Measurements from ENCODE around the gene PARP11.

- no peak for TF ChIP-seq CTCF (IDR thresholded peaks at IDR 0.05; ENCODE audit: control extremely low read depth in 1 of 3, insufficient read depth in 1 of 3, low read depth in 1 of 3, low read length in 3 of 3)
- no peak for TF ChIP-seq GABPA (IDR thresholded peaks at IDR 0.05; ENCODE audit: borderline replicate concordance, insufficient read depth, low read length)
- TF ChIP-seq POLR2A (IDR thresholded peaks at IDR 0.05; ENCODE audit: control extremely low read depth in 1 of 2, low read depth in 2 of 2, low read length in 2 of 2) = no peak
- TF ChIP-seq JUN (IDR thresholded peaks at IDR 0.05; ENCODE audit: low read depth, low read length) = no peak
- 0 out of 2 replicates have a peak, but pooled peaks have one; percentile 11 for TF ChIP-seq SP1 (IDR thresholded peaks at IDR 0.05; ENCODE audit: low read depth, low read length)
- no peak for TF ChIP-seq RBBP5 (IDR thresholded peaks at IDR 0.05; ENCODE audit: borderline replicate concordance, low read depth, low read length)
- TF ChIP-seq EZH2 (IDR thresholded peaks at IDR 0.05; ENCODE audit: low read depth, low read length, severe bottlenecking) = no peak
- TF ChIP-seq POLR2AphosphoS5 (IDR thresholded peaks at IDR 0.05; ENCODE audit: low read depth, low read length) = no peak
- no peak for TF ChIP-seq MAFK (IDR thresholded peaks at IDR 0.05; ENCODE audit: low read depth, low read length)
- TF ChIP-seq BACH1 (IDR thresholded peaks at IDR 0.05; ENCODE audit: low read length) = no peak
- no peak for TF ChIP-seq EGR1 (IDR thresholded peaks at IDR 0.05; ENCODE audit: borderline replicate concordance, low read depth, low read length)
Observed at GRCh38 chr12:3821441-3821840, 51.8 kb downstream of the PARP11 start.
